ENCODE measurements around the gene POLDIP3.
"Not testable (repeated sequence)": the region's sequence is repeated elsewhere in the genome, so short reads cannot be mapped to it uniquely, and the experiment has no call there.

Gene POLDIP3

DNA sequence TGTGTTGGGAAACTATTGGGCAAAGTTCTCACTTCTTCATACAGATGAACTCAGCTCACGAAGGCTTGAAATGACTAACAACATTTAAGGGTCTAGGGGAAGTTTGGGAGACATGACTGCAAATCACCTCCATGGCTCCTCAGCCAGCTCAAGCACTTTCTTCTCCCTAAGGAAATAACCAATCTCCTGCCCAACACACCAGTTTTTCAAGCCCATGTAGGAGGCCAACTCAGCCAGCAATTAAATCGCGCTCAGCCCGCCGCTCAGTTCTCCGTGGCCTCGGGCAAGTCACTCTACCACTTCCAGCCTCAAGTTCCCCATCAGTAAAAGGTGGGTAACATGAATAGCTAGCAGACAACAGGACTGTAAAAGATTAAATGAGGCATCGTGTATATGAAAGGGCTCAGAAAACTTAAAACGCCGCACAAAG is 796 bp downstream of the POLDIP3 start:
- 2% methylated on average over 10 of the region's 10 CpGs for WGBS
- H3K36me3 ChIP-seq (ENCODE audit: insufficient read depth, low read length), result peaks cover 30% of the 10 kb centered on the region
- peak overlapping the region; percentile 98 for H3K27ac ChIP-seq (ENCODE audit: low read depth, low read length)
- no peaks in the 10 kb centered on the region for H3K27me3 ChIP-seq (ENCODE audit: insufficient read depth, low read length)
- H3K4me1 ChIP-seq (ENCODE audit: insufficient read depth, low read length), result peaks cover 18% of the 10 kb centered on the region
- no peaks in the 10 kb centered on the region for H3K9me3 ChIP-seq (ENCODE audit: insufficient read depth, low read depth, low read length)
- H3K4me3 ChIP-seq (ENCODE audit: low read length), result peak overlapping the region; percentile 95
- H3K9ac ChIP-seq (ENCODE audit: low read depth, low read length), result peak overlapping the region; percentile 94

DNA sequence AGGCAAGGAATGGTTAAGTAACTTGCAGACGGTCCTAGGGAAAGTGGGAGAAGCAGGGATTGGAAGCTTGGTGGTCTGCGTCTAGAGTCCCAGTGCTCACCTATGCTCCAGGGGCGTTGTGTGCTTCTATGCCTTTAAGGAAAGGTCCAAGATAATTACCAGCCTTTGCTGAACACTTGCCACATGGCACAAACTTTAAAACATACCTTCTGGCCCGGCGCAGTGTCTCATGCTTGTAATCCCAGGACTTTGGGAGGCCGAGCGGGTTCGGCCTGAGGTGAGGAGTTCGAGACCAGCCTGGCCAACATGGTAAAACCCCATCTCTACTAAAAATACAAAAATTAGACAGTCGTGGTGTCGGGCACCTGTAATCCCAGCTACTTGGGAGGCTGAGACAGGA is 2.3 kb downstream of the POLDIP3 start:
- Histone ChIP-seq H3K27me3 (ENCODE audit: insufficient read depth, low read length) (no peaks in the 10 kb centered on the region), H3K27ac (ENCODE audit: low read depth, low read length) (no peak overlapping the region), H3K36me3 (ENCODE audit: insufficient read depth, low read length) (peaks cover 37% of the 10 kb centered on the region), H3K4me1 (ENCODE audit: insufficient read depth, low read length) (peaks cover 23% of the 10 kb centered on the region), H3K4me3 (ENCODE audit: low read length) (no peak overlapping the region), H3K9me3 (ENCODE audit: insufficient read depth, low read depth, low read length) (no peaks in the 10 kb centered on the region), H3K9ac (ENCODE audit: low read depth, low read length) (no peak overlapping the region)
- WGBS, result 95% methylated on average over 11 of the region's 11 CpGs

DNA sequence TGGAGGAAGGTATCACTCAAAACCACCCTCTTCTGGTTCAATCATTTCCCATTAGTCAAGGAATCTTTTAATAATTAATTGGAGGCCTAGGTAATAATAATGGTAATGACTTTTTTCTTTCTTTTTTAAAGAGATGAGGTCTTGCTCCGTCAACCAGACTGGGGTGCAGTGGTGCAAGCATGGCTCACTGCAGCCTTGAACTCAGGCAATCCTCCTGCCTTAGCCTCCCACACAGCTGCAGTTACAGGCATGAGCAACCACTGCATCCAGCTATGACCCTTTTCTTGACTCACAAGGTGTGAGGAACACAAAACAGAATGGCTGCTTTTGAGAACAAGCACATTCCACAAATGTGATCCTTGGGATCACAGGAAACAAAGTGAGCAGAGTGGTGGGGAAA is 3.6 kb downstream of the POLDIP3 start:
- Histone ChIP-seq H3K36me3 (ENCODE audit: insufficient read depth, low read length) (peaks cover 45% of the 10 kb centered on the region), H3K9ac (ENCODE audit: low read depth, low read length) (no peak overlapping the region), H3K9me3 (ENCODE audit: insufficient read depth, low read depth, low read length) (0 out of 2 replicates have a peak, but pooled peaks cover 5% of the 10 kb centered on the region), H3K27me3 (ENCODE audit: insufficient read depth, low read length) (no peaks in the 10 kb centered on the region), H3K27ac (ENCODE audit: low read depth, low read length) (no peak overlapping the region), H3K4me3 (ENCODE audit: low read length) (no peak overlapping the region), H3K4me1 (ENCODE audit: insufficient read depth, low read length) (peaks cover 23% of the 10 kb centered on the region)
- 100% methylated on average over 1 of the region's 1 CpG for WGBS

DNA sequence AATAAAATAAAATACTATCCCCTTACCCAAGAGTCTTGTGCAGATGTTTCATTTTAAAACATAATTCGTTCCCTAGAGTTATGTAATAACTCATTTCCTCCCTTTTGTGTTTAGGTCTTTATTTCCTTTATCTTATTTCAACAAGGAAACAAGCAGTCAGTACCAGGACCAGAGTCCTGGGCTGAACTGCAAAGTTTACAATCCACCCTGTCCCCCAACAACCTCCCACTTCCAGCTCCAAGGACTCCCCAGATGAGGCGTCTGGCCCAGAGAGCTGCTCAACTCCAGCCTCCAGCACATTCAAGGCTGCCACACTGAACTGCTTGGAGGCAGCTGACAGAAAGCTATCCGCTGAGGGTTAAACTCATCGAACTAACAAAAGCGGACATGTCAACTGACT is 4.5 kb downstream of the POLDIP3 start:
- no peak overlapping the region for H3K27ac ChIP-seq (ENCODE audit: low read depth, low read length)
- H3K4me3 ChIP-seq (ENCODE audit: low read length), result no peak overlapping the region
- no peaks in the 10 kb centered on the region for H3K27me3 ChIP-seq (ENCODE audit: insufficient read depth, low read length)
- WGBS, result 97% methylated on average over 5 of the region's 5 CpGs
- peaks cover 19% of the 10 kb centered on the region for H3K4me1 ChIP-seq (ENCODE audit: insufficient read depth, low read length)
- no peak overlapping the region for H3K9ac ChIP-seq (ENCODE audit: low read depth, low read length)
- 0 out of 2 replicates have a peak, but pooled peaks cover 5% of the 10 kb centered on the region for H3K9me3 ChIP-seq (ENCODE audit: insufficient read depth, low read depth, low read length)
- peaks cover 53% of the 10 kb centered on the region for H3K36me3 ChIP-seq (ENCODE audit: insufficient read depth, low read length)

DNA sequence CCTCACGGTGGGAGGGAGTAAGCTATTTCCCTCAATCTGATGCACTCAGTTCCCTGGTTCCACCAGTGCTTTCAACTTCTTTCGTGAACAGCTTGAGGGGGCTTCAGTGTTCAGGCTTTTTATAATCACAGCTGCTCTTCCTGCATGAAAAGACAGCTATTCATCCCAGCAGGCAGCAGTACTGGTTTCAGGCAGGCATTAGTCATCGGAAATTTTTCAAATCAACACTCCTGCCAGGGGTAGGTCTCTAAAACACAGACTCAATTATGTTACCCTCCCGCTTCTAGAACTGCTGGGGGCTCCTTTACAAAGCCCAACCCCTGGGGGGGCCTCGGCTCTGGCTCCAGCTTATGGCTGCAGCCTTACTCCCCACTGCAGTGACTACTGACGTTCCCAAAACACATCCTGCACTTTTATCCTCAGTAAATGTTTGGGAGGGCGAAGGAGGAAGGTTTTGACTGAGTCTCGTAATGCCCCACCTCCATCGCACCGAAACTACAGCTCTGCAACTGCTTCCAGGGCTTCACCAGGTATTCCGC is 5.8 kb downstream of the POLDIP3 start:
- peaks cover 23% of the 10 kb centered on the region for H3K4me1 ChIP-seq (ENCODE audit: insufficient read depth, low read length)
- H3K4me3 ChIP-seq (ENCODE audit: low read length), result peak overlapping the region; percentile 6; the same call in 1 of the 2 replicates
- H3K27me3 ChIP-seq (ENCODE audit: insufficient read depth, low read length), result no peaks in the 10 kb centered on the region
- WGBS, result 43% methylated on average over 11 of the region's 11 CpGs
- peaks cover 62% of the 10 kb centered on the region for H3K36me3 ChIP-seq (ENCODE audit: insufficient read depth, low read length)
- 0 out of 2 replicates have a peak, but pooled peaks cover 5% of the 10 kb centered on the region for H3K9me3 ChIP-seq (ENCODE audit: insufficient read depth, low read depth, low read length)
- H3K9ac ChIP-seq (ENCODE audit: low read depth, low read length), result peak overlapping the region; percentile 3; the same call in 1 of the 2 replicates
- peak overlapping the region; percentile 66 for H3K27ac ChIP-seq (ENCODE audit: low read depth, low read length)

DNA sequence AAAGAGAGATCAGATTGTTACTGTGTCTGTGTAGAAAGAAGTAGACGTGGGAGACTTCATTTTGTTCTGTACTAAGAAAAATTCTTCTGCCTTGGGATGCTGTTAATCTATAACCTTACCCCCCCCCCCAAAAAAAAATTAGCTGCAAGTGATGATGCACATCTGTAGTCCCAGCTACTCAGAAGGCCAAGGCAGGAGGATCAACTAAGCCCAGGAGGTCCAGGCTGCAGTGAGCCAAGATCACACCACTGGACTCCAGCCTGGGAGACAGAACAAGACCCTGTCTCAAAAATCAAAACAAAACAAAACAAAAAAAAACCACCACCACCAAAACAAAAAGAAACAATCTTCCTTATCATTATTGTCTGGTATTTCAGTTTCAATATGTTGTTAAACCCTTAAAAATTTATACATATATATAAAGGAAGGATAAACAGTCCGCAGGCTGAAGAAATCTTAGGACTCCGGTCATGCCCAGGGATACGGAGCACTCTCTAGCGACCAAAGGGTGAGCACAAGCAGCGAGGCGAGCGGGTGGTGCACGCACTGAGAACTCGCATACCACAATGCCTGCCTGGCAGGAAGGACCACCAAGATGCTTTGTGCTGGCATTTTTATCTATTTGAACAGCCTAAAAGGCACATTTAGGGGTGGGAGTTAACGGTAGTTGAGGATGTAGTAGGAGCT is 6.4 kb downstream of the POLDIP3 start:
- peak overlapping the region; percentile 66 for H3K27ac ChIP-seq (ENCODE audit: low read depth, low read length)
- H3K4me3 ChIP-seq (ENCODE audit: low read length), result 0 out of 2 replicates have a peak overlapping the region, but pooled peaks have one; percentile 2
- no peak overlapping the region for H3K9ac ChIP-seq (ENCODE audit: low read depth, low read length)
- H3K4me1 ChIP-seq (ENCODE audit: insufficient read depth, low read length), result peaks cover 23% of the 10 kb centered on the region
- WGBS, result 82% methylated on average over 11 of the region's 11 CpGs
- 0 out of 2 replicates have a peak, but pooled peaks cover 5% of the 10 kb centered on the region for H3K9me3 ChIP-seq (ENCODE audit: insufficient read depth, low read depth, low read length)
- no peaks in the 10 kb centered on the region for H3K27me3 ChIP-seq (ENCODE audit: insufficient read depth, low read length)
- peaks cover 65% of the 10 kb centered on the region for H3K36me3 ChIP-seq (ENCODE audit: insufficient read depth, low read length)

DNA sequence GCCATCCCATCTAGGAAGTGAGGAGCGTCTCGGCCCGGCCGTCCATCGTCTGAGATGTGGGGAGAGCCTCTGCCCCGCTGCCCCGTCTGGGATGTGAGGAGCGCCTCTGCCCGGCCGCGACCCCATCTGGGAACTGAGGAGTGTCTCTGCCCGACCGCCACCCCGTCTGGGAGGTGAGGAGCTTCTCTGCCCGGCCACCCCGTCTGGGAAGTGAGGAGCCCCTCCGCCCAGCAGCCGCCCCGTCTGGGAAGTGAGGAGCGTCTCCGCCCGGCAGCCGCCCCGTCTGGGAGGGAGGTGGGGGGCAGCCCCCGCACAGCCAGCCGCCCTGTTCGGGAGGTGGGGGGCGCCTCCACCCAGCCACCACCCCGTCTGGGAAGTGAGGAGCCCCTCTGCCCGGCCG is 7.0 kb downstream of the POLDIP3 start:
- H3K4me3 ChIP-seq (ENCODE audit: low read length); H3K9me3 ChIP-seq (ENCODE audit: insufficient read depth, low read depth, low read length); H3K27me3 ChIP-seq (ENCODE audit: insufficient read depth, low read length); H3K27ac ChIP-seq (ENCODE audit: low read depth, low read length); H3K9ac ChIP-seq (ENCODE audit: low read depth, low read length): not testable (repeated sequence)
- H3K4me1 ChIP-seq (ENCODE audit: insufficient read depth, low read length), result peaks cover 18% of the 10 kb centered on the region; the same call in 1 of the 2 replicates
- H3K36me3 ChIP-seq (ENCODE audit: insufficient read depth, low read length), result peaks cover 68% of the 10 kb centered on the region
- WGBS, result 97% methylated on average over 31 of the region's 31 CpGs

DNA sequence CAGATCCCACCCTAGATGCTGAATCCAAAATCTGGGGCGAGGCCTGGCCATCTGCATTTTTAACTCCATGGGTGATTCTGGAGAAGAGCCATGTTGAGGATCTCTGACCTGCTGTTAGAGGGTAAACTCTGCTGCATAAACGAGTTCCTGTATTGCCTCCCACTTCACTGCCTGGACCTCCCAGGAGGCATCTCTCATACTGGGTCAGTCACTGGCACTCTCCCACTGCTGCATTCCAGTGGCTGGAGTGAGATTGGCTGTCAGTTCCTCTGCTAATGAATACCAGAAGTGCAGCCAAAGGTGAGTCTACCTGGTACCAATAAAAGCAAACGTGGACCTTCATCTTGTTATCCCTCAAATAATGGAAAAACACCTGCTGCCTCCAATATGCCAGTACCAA is 10.3 kb downstream of the POLDIP3 start:
- Histone ChIP-seq H3K4me3 (ENCODE audit: low read length) (no peak overlapping the region), H3K4me1 (ENCODE audit: insufficient read depth, low read length) (peaks cover 15% of the 10 kb centered on the region; the same call in 1 of the 2 replicates), H3K9me3 (ENCODE audit: insufficient read depth, low read depth, low read length) (0 out of 2 replicates have a peak, but pooled peaks cover 5% of the 10 kb centered on the region), H3K9ac (ENCODE audit: low read depth, low read length) (no peak overlapping the region), H3K36me3 (ENCODE audit: insufficient read depth, low read length) (peaks cover 72% of the 10 kb centered on the region), H3K27me3 (ENCODE audit: insufficient read depth, low read length) (no peaks in the 10 kb centered on the region), H3K27ac (ENCODE audit: low read depth, low read length) (no peak overlapping the region)
- 94% methylated on average over 3 of the region's 3 CpGs for WGBS

DNA sequence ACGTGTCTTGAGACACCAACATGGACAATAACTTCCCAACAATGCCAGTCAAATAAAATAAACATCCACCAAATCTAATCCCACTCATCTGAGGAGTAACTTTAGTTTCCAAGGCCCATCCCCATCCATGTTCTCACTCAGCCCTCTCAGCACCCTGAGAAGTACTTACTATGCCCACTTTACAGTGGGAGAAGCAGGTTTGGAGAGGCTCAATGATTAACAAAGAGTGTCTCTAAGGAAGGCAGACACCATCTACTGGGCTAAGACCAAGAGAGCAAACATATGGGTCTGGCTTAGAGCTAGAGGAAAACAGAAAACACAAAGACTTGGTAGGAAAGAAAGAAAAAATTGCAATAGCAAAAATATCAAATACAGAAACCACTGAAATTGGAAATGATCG is 11.3 kb downstream of the POLDIP3 start:
- H3K4me1 ChIP-seq (ENCODE audit: insufficient read depth, low read length), result peaks cover 5% of the 10 kb centered on the region; the same call in 1 of the 2 replicates

DNA sequence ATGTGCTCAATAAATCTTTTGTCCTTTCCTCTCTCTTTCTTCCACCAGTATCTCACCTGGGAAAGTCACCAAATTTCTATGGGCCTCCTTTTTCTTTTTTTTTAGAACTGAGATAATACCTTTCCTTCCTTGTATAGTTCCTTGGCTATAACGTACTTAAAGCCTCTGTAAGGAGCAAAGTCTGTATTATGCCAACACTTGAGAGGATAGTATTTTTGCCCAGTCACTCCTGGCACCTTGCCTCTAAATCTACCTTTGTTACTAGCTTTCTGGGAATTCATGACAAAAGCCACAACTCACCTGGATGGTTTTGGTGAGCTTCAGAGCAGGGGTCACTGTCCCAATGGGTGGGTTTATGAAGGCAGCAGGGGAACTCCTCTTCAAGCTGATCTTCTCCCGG is 12.2 kb downstream of the POLDIP3 start:
- H3K4me3 ChIP-seq (ENCODE audit: low read length), result no peak overlapping the region
- H3K27me3 ChIP-seq (ENCODE audit: insufficient read depth, low read length), result no peaks in the 10 kb centered on the region
- 0 out of 2 replicates have a peak, but pooled peaks cover 5% of the 10 kb centered on the region for H3K9me3 ChIP-seq (ENCODE audit: insufficient read depth, low read depth, low read length)
- no peak overlapping the region for H3K27ac ChIP-seq (ENCODE audit: low read depth, low read length)
- H3K36me3 ChIP-seq (ENCODE audit: insufficient read depth, low read length), result peaks cover 81% of the 10 kb centered on the region
- H3K4me1 ChIP-seq (ENCODE audit: insufficient read depth, low read length), result 0 out of 2 replicates have a peak, but pooled peaks cover 4% of the 10 kb centered on the region
- no peak overlapping the region for H3K9ac ChIP-seq (ENCODE audit: low read depth, low read length)
- WGBS, result 98% methylated on average over 2 of the region's 2 CpGs

More for the DNA sequence above, 11.3 kb downstream of the POLDIP3 start:
- Histone ChIP-seq H3K4me3 (ENCODE audit: low read length) (no peak overlapping the region), H3K9ac (ENCODE audit: low read depth, low read length) (no peak overlapping the region), H3K9me3 (ENCODE audit: insufficient read depth, low read depth, low read length) (0 out of 2 replicates have a peak, but pooled peaks cover 5% of the 10 kb centered on the region), H3K27me3 (ENCODE audit: insufficient read depth, low read length) (no peaks in the 10 kb centered on the region), H3K27ac (ENCODE audit: low read depth, low read length) (no peak overlapping the region), H3K36me3 (ENCODE audit: insufficient read depth, low read length) (peaks cover 78% of the 10 kb centered on the region)
- 89% methylated on average over 2 of the region's 2 CpGs for WGBS

DNA sequence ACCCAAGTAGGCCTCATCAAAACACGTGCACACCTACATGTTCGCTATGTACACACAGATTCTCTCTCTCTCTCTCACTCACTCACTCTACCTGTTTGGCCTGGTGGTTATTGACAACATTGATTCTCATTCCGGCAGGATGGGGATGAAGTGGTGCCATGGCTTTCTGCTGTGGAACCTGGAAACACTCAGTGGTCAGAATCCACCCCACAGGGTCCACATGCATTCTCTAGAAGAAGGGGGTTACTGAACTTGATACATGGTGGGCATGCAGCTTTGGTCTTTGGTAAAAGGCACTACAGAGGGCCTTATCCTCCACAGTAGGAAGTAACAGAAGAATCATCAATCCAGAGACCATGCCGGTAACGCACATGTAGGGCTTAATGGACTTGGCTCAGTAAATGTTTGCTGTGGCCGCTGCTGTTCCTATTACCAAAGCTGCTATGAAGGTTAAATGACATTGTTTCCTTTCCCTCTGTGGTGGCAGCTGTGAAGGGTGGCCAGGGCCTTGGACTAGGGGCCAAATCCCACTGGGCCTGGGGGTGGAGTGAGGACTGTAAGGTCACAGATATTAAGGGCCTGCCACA is 12.7 kb downstream of the POLDIP3 start:
- Histone ChIP-seq H3K27me3 (ENCODE audit: insufficient read depth, low read length) (no peaks in the 10 kb centered on the region), H3K9ac (ENCODE audit: low read depth, low read length) (no peak overlapping the region), H3K36me3 (ENCODE audit: insufficient read depth, low read length) (peaks cover 86% of the 10 kb centered on the region), H3K4me3 (ENCODE audit: low read length) (no peak overlapping the region), H3K4me1 (ENCODE audit: insufficient read depth, low read length) (0 out of 2 replicates have a peak, but pooled peaks cover 4% of the 10 kb centered on the region), H3K9me3 (ENCODE audit: insufficient read depth, low read depth, low read length) (0 out of 2 replicates have a peak, but pooled peaks cover 5% of the 10 kb centered on the region), H3K27ac (ENCODE audit: low read depth, low read length) (no peak overlapping the region)
- WGBS, result 93% methylated on average over 6 of the region's 6 CpGs
